ENCODE data around the gene GIMAP1. TPM values are rescaled to one million over a fixed set of nuclear protein-coding genes. Genes with fewer than 3 reads are reported as not detected.

The GIMAP1 gene
- polyA plus RNA-seq, 1 of the 3 experiments (the other 2 are of a cell fraction) = not detected

GRCh38 chr7:150715738-150716137 is 675 bp upstream of the GIMAP1 start:
- no peak overlapping the region for H3K4me3 ChIP-seq (ENCODE audit: low read depth in 2 of 2, low read length in 1 of 2)
- H3K9me3 ChIP-seq = no peaks in the 10 kb centered on the region
- TF ChIP-seq MAX (IDR thresholded peaks at IDR 0.05; ENCODE audit: low read depth) (no peak), FOXJ3 (CRISPR knock-in tag; IDR thresholded peaks at IDR 0.05) (no peak), JUND (IDR thresholded peaks at IDR 0.05) (no peak), EZH2phosphoT487 (IDR thresholded peaks at IDR 0.05; ENCODE audit: borderline replicate concordance, low read depth) (no peak), YY1 (IDR thresholded peaks at IDR 0.05; ENCODE audit: low read depth) (no peak), EP300 (IDR thresholded peaks at IDR 0.05; ENCODE audit: borderline replicate concordance in 1 of 2, low read depth in 1 of 2, low read length in 1 of 2) (no peak), SIN3A (IDR thresholded peaks at IDR 0.05; ENCODE audit: borderline replicate concordance, low read depth, low read length) (no peak), FOSL2 (IDR thresholded peaks at IDR 0.05; ENCODE audit: borderline replicate concordance, low read depth) (no peak), CTCF (IDR thresholded peaks at IDR 0.05) (no peak), CHD2 (IDR thresholded peaks at IDR 0.05; ENCODE audit: low read length, partially characterized antibody) (no peak), TAF1 (IDR thresholded peaks at IDR 0.05; ENCODE audit: borderline replicate concordance, low read depth, low read length) (no peak), FOXM1 (IDR thresholded peaks at IDR 0.05; ENCODE audit: low read depth) (no peak), MEF2A (IDR thresholded peaks at IDR 0.05; ENCODE audit: borderline replicate concordance, low read depth) (no peak)
- TF ChIP-seq, protein P1, sequence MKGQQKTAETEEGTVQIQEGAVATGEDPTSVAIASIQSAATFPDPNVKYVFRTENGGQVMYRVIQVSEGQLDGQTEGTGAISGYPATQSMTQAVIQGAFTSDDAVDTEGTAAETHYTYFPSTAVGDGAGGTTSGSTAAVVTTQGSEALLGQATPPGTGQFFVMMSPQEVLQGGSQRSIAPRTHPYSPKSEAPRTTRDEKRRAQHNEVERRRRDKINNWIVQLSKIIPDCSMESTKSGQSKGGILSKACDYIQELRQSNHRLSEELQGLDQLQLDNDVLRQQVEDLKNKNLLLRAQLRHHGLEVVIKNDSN (IDR thresholded peaks at IDR 0.05; ENCODE audit: borderline replicate concordance, low read depth) = no peak
- TF ChIP-seq, protein P2, sequence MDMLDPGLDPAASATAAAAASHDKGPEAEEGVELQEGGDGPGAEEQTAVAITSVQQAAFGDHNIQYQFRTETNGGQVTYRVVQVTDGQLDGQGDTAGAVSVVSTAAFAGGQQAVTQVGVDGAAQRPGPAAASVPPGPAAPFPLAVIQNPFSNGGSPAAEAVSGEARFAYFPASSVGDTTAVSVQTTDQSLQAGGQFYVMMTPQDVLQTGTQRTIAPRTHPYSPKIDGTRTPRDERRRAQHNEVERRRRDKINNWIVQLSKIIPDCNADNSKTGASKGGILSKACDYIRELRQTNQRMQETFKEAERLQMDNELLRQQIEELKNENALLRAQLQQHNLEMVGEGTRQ (IDR thresholded peaks at IDR 0.05; ENCODE audit: borderline replicate concordance, low read depth, low read length) = no peak
- CTCF ChIA-PET = interaction anchor here (0.8 to 1.7 kb wide), 2 partner anchors 14 to 29 kb away, joined by 3 to 5 read pairs; no protein-coding TSS in a partner anchor
- no peaks in the 10 kb centered on the region for H3K79me2 ChIP-seq (ENCODE audit: insufficient read depth)
- no peaks in the 10 kb centered on the region for H3K9me2 ChIP-seq
- no peaks in the 10 kb centered on the region for H4K20me1 ChIP-seq (ENCODE audit: insufficient read depth)
- H3F3A ChIP-seq (replicated peaks; ENCODE audit: insufficient read depth) = no peaks in the 10 kb centered on the region
- H3K4me2 ChIP-seq = no peak overlapping the region
- H3K4me1 ChIP-seq (ENCODE audit: control insufficient read depth in 1 of 2, insufficient read depth in 2 of 2, low read depth in 1 of 2, low read length in 1 of 2) = no peaks in the 10 kb centered on the region
- H3K9ac ChIP-seq = no peak overlapping the region
- DNase-seq = no peak
- H2AFZ ChIP-seq (ENCODE audit: low read depth) = no peak overlapping the region
- H3K27ac ChIP-seq (ENCODE audit: low read depth in 2 of 2, low read length in 1 of 2) = no peak overlapping the region
- POLR2A ChIA-PET = no interaction called here
- 8% methylated on average over 4 of the region's 4 CpGs for WGBS (ENCODE audit: low lambda C conversion rate)
- H3K27me3 ChIP-seq (ENCODE audit: insufficient read depth) = peaks cover 37% of the 10 kb centered on the region
- H3K36me3 ChIP-seq (replicated peaks in 1 of 2; ENCODE audit: control insufficient read depth in 1 of 2, insufficient read depth in 2 of 2, low read length in 1 of 2) = no peaks in the 10 kb centered on the region

Data from SK-N-SH (cell line).